ENCODE measurements around the gene MOV10. TPM values are rescaled to one million over a fixed set of nuclear protein-coding genes. Genes with fewer than 3 reads are reported as not detected.

The MOV10 gene
- total RNA-seq, 2 donors from 2014 or later = 47.0 to 169 TPM

GRCh38 chr1:112628516-112628915 lies 45.9 kb upstream of the MOV10 start:
- no peak for TF ChIP-seq POLR2A (IDR thresholded peaks at IDR 0.05)
- TF ChIP-seq POLR2AphosphoS5 (IDR thresholded peaks at IDR 0.05) = no peak
- TF ChIP-seq CTCF (IDR thresholded peaks at IDR 0.05) = no peak
- H3K9me3 ChIP-seq = no peaks in the 10 kb centered on the region
- no peaks in the 10 kb centered on the region for H3K4me1 ChIP-seq (replicated peaks)
- H3K27me3 ChIP-seq (replicated peaks; ENCODE audit: insufficient read depth) = no peaks in the 10 kb centered on the region
- DNase-seq (ENCODE audit: low spot score) = no peak
- H3K4me3 ChIP-seq = no peak overlapping the region
- no peaks in the 10 kb centered on the region for H3K36me3 ChIP-seq
- WGBS = 91% methylated on average over 2 of the region's 2 CpGs
- no peak overlapping the region for H3K27ac ChIP-seq
- intact Hi-C loops (cut with DNase I) = no loop called here

- Histone ChIP-seq H3K4me1 (replicated peaks) (no peaks in the 10 kb centered on the region), H3K27ac (no peak overlapping the region), H3K27me3 (replicated peaks; ENCODE audit: insufficient read depth) (no peaks in the 10 kb centered on the region), H3K4me3 (no peak overlapping the region), H3K9me3 (no peaks in the 10 kb centered on the region), H3K36me3 (no peaks in the 10 kb centered on the region)
- TF ChIP-seq POLR2AphosphoS5 (IDR thresholded peaks at IDR 0.05) = no peak
- intact Hi-C loops (cut with DNase I) = no loop called here
- no peak for DNase-seq (ENCODE audit: low spot score)
Measured at GRCh38 chr1:112629256-112629655, 45.2 kb upstream of the MOV10 start.

GRCh38 chr1:112633628-112634027 lies 40.8 kb upstream of the MOV10 start:
- WGBS = 95% methylated on average over 2 of the region's 2 CpGs
- no peaks in the 10 kb centered on the region for H3K4me1 ChIP-seq (replicated peaks)

DNA sequence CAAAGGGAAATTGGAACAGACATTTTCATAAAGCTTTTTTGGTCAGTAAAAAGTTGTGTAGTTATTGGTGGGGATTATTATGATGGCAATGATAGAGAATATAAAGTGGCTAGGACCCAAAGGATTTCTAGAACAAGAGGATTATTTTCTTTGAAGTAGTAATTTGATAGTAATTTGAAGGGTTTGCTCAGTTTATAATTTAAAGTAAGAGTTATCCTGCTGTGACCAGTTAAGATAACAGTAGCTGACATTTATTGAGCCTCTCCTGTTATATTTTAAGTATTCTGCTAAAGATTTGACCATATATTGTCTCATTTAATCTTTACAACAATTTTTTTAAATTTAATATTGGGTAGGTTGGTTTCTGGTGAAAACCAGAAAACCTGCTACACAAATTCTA lies 40.1 kb upstream of the MOV10 start:
- Histone ChIP-seq H3K27ac (no peak overlapping the region), H3K27me3 (replicated peaks; ENCODE audit: insufficient read depth) (no peaks in the 10 kb centered on the region), H3K4me1 (replicated peaks) (no peaks in the 10 kb centered on the region), H3K4me3 (no peak overlapping the region), H3K9me3 (no peaks in the 10 kb centered on the region), H3K36me3 (no peaks in the 10 kb centered on the region)
- intact Hi-C loops (cut with DNase I) = no loop called here
- no peak for TF ChIP-seq CTCF (IDR thresholded peaks at IDR 0.05)
- no peak for TF ChIP-seq POLR2A (IDR thresholded peaks at IDR 0.05)
- no peak for TF ChIP-seq POLR2AphosphoS5 (IDR thresholded peaks at IDR 0.05)
- no peak for DNase-seq (ENCODE audit: low spot score)

More at GRCh38 chr1:112633628-112634027, 40.8 kb upstream of the MOV10 start:
- H3K4me3 ChIP-seq = no peak overlapping the region
- H3K27ac ChIP-seq = no peak overlapping the region
- intact Hi-C loops (cut with DNase I) = no loop called here
- H3K36me3 ChIP-seq = no peaks in the 10 kb centered on the region
- DNase-seq (ENCODE audit: low spot score) = no peak
- H3K9me3 ChIP-seq = no peaks in the 10 kb centered on the region
- no peaks in the 10 kb centered on the region for H3K27me3 ChIP-seq (replicated peaks; ENCODE audit: insufficient read depth)
- no peak for TF ChIP-seq POLR2AphosphoS5 (IDR thresholded peaks at IDR 0.05)
- TF ChIP-seq POLR2A (IDR thresholded peaks at IDR 0.05) = no peak
- TF ChIP-seq CTCF (IDR thresholded peaks at IDR 0.05) = no peak

DNA sequence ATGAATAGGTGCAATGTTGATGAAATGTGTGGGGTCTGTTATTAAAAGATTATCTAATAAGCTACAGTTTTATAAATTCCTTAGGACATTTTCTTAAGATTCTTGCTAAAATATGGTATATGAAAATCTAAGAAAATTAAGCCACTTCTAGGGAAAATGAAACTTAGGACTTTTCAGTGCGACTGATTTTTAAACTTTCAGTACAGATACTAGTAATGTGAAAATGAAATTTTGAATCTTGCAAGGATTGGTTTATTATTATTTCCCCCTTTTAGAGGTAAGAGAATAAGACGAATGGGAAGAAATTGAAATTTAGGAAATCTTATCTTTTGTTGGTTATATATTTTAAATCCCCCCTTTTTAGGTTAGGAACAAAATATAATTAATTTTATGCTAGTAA lies 38.4 kb upstream of the MOV10 start:
- intact Hi-C loops (cut with DNase I) = no loop called here
- H3K27me3 ChIP-seq (replicated peaks; ENCODE audit: insufficient read depth) = no peaks in the 10 kb centered on the region
- no peaks in the 10 kb centered on the region for H3K9me3 ChIP-seq
- no peak for TF ChIP-seq POLR2A (IDR thresholded peaks at IDR 0.05)
- H3K4me1 ChIP-seq (replicated peaks) = no peaks in the 10 kb centered on the region
- no peak overlapping the region for H3K4me3 ChIP-seq
- no peak for DNase-seq (ENCODE audit: low spot score)
- no peaks in the 10 kb centered on the region for H3K36me3 ChIP-seq
- WGBS = 88% methylated on average over 2 of the region's 2 CpGs
- H3K27ac ChIP-seq = no peak overlapping the region

DNA sequence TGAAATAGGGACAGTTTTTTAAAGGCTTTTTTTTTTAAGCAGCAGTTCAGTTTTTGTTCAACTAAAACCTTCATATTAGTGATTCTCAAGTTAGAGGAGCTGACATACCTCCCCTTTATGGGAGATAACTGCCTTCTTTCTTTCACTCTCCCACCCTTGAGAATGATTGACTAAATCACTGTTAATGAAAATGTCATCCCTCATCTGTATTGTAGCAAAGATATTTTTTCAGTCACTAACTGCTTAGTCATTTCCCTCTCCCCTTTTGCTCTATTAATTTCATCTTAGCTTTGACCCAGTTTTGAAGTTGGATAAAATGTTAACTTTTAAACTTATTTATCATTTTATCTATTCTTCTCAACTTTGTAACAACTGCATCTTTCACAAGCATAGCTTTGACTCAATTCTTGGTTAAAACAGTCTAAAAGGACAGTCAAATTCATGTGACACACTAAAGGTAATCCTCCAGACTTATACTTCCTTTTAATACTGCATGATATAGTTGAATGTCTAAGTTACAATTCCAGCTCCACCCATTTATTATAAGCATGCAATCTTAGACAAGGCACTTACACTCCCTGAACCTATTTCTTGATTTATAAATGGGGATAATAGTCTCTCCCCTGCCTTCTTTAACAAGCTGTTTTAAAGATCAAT lies 37.7 kb upstream of the MOV10 start:
- H3K27ac ChIP-seq = no peak overlapping the region

More for the DNA sequence above, 37.7 kb upstream of the MOV10 start:
- no peaks in the 10 kb centered on the region for H3K9me3 ChIP-seq
- TF ChIP-seq POLR2A (IDR thresholded peaks at IDR 0.05) (no peak), POLR2AphosphoS5 (IDR thresholded peaks at IDR 0.05) (no peak), CTCF (IDR thresholded peaks at IDR 0.05) (no peak)
- no peaks in the 10 kb centered on the region for H3K36me3 ChIP-seq
- no peaks in the 10 kb centered on the region for H3K4me1 ChIP-seq (replicated peaks)
- no peak for DNase-seq (ENCODE audit: low spot score)
- intact Hi-C loops (cut with DNase I) = no loop called here
- H3K27me3 ChIP-seq (replicated peaks; ENCODE audit: insufficient read depth) = no peaks in the 10 kb centered on the region
- H3K4me3 ChIP-seq = no peak overlapping the region
